Spinal cord (tissue), 10 donors: Measurements from ENCODE around the gene WDR33. TPM values are rescaled to one million over a fixed set of nuclear protein-coding genes. Genes with fewer than 3 reads are reported as not detected.

Experiments
- DNase-seq, 6 donors: peaks; one replicate each; pipeline versions ENCODE4 v3.0.0 to v3.0.0-alpha.2; 2013 to 2015; ENCODE audit warnings: low spot score in 6 of 6, low read depth in 4 of 6
- H3K27ac ChIP-seq: one replicate; pipeline ENCODE4 v1.5.1; 2013; ENCODE audit warnings: low read depth, low read length, control low read depth
- H3K27me3 ChIP-seq: one replicate; pipeline ENCODE4 v1.6.1; 2013; ENCODE audit warnings: low read length; ENCODE audit not compliant: control insufficient read depth, insufficient read depth
- H3K36me3 ChIP-seq: one replicate; pipeline ENCODE4 v1.6.1; 2013; ENCODE audit warnings: low read length; ENCODE audit not compliant: control insufficient read depth, insufficient read depth
- H3K4me1 ChIP-seq: one replicate; pipeline ENCODE4 v1.6.1; 2013; ENCODE audit warnings: low read length; ENCODE audit not compliant: control insufficient read depth, insufficient read depth
- H3K4me3 ChIP-seq: one replicate; pipeline ENCODE4 v1.5.1; 2013; ENCODE audit warnings: low read depth, low read length, control low read depth
- H3K9me3 ChIP-seq: one replicate; pipeline ENCODE4 v1.6.1; 2013; ENCODE audit warnings: low read length; ENCODE audit not compliant: control insufficient read depth, insufficient read depth
- WGBS: methylation state at CpG from one replicate; pipeline ENCODE4 v1.1.5; 2013; ENCODE audit warnings: missing lambda C conversion rate; ENCODE audit not compliant: insufficient coverage; 5-methylcytosine and 5-hydroxymethylcytosine counted together
- polyA plus RNA-seq, 2 donors: library from polyadenylated mRNA; unstranded; fragments of 120-200 nt; gene quantifications; one replicate each; pipeline ENCODE4 v1.2.1, GENCODE V29; 2013; ENCODE audit not compliant: insufficient read length in 2 of 2
- total RNA-seq, 2 donors: library from RNA; depleted of rRNA in 1 of 2; stranded (reverse); fragments of 120-200 nt in 1 of 2; fragments of >200 nt in 1 of 2; gene quantifications; one replicate each; pipeline versions ENCODE4 v1.2.3 to v1.2.4, GENCODE V29; 2013 to 2014
- donor health status: healthy.

The WDR33 gene
- total and polyA plus RNA-seq, 4 donors, result 37.4 to 59.1 (median 42.5) TPM

DNA sequence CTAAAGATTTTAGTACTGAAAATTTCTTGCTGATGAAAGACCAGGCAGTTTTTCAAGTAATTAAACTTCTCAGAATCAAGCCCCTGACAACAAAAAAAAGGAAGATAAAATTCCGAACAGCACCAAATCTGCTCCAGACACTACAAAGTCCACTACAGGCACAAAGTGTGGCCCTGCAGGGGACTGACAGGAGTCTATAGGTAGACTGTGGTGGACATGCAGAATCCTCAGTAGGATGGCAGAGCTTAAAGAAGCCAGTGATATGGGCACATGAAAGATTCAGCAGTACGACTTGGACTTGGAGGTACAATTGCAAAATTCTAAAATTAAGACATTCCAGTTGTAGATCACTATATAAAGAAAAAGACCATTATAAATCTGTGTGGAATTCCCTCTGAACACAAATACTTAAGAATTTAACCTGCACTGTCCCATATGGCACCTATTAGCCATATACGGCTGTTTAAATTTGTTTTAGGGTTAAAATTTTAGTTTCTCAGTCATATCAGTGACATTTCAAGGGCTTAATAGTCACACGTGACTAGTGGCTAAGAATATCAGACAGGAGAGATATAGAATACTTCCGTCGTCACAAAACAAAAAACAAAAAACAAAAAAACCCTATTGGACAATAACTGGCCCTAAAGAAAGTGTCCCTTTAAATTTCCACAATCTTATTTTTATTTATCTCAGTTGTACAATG is 77.7 kb downstream of the WDR33 start:
- Histone ChIP-seq H3K4me3 (no peak overlapping the region), H3K27me3 (no peaks in the 10 kb centered on the region), H3K27ac (no peak overlapping the region), H3K4me1 (no peaks in the 10 kb centered on the region), H3K9me3 (no peaks in the 10 kb centered on the region), H3K36me3 (no peaks in the 10 kb centered on the region)
- DNase-seq, result no peak
- no CpG with 5 or more reads among the region's 6 CpGs for WGBS

DNA sequence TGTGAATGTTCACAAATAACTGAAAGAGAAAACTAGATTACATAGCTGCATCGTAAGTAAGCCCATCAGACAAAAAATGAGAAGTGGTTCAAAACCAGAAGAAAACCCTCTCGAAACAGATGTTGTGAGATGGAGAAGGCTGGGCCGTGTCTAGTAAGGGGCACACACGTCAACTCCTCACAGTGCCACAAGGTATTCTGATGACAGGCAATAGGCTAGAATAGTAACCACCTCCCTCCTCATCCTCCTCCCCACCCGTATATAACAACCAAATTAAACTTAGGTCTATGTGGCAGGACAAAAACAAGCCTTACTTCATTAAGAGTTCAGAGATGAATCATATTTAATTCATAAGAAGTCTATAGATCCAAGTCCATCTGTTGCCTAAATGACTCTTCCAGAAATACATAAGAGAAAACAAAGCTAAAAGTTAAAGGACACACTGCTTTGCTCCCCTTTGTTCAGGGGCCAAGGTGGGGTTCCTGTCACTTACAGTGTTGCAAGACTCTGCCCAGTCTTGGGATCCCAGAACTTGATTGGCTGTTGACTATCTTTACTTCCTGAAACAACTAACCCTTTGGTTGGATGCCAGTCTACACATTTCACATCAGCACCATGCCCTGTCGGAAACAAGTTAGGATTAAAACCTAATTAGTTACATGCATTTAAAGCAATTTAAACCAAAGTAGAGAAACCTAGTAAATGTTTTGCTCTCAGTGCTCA is 84.7 kb downstream of the WDR33 start:
- peaks cover 5% of the 10 kb centered on the region for H3K36me3 ChIP-seq
- H3K4me3 ChIP-seq, result no peak overlapping the region
- no peak for DNase-seq
- H3K4me1 ChIP-seq, result no peaks in the 10 kb centered on the region
- no peak overlapping the region for H3K27ac ChIP-seq
- 100% methylated on average over 3 of the region's 6 CpGs for WGBS
- no peaks in the 10 kb centered on the region for H3K9me3 ChIP-seq
- no peaks in the 10 kb centered on the region for H3K27me3 ChIP-seq

DNA sequence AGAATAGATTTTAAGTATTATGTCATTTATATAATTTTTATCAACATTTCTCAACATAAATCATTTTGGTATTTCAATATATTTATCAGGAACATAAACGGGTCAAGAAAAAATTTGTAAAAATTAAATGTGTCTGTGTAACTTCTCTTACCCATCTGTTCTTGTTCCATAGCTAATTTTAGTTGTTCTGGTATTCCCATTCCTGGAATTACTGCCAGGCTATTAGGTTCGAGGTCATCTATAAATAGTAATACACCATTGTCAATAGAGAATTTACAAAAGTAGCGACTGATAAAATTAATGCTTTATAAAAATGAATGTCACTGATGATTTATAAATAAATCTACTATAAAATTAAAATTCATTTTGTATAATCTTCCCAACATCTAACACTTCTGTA is 88.2 kb downstream of the WDR33 start:
- no peak overlapping the region for H3K27ac ChIP-seq
- H3K27me3 ChIP-seq, result no peaks in the 10 kb centered on the region
- no peaks in the 10 kb centered on the region for H3K4me1 ChIP-seq
- H3K36me3 ChIP-seq, result peaks cover 26% of the 10 kb centered on the region
- no peaks in the 10 kb centered on the region for H3K9me3 ChIP-seq
- no CpG with 5 or more reads among the region's 3 CpGs for WGBS
- H3K4me3 ChIP-seq, result no peak overlapping the region
- no peak for DNase-seq

GRCh38 chr2:127721978-127722355 is 89.0 kb downstream of the WDR33 start:
- peaks cover 28% of the 10 kb centered on the region for H3K36me3 ChIP-seq
- WGBS, result no CpG with 5 or more reads among the region's 2 CpGs
- no peak for DNase-seq
- no peak overlapping the region for H3K4me3 ChIP-seq
- H3K9me3 ChIP-seq, result no peaks in the 10 kb centered on the region
- H3K4me1 ChIP-seq, result no peaks in the 10 kb centered on the region
- no peaks in the 10 kb centered on the region for H3K27me3 ChIP-seq
- no peak overlapping the region for H3K27ac ChIP-seq

- Histone ChIP-seq H3K9me3 (no peaks in the 10 kb centered on the region), H3K27ac (no peak overlapping the region), H3K4me1 (no peaks in the 10 kb centered on the region), H3K36me3 (peaks cover 33% of the 10 kb centered on the region), H3K4me3 (no peak overlapping the region), H3K27me3 (no peaks in the 10 kb centered on the region)
- no peak for DNase-seq
- 100% methylated on average over 3 of the region's 6 CpGs for WGBS
Observed at GRCh38 chr2:127721311-127721977, 89.5 kb downstream of the WDR33 start.

GRCh38 chr2:127719301-127720218 is 91.4 kb downstream of the WDR33 start:
- no peaks in the 10 kb centered on the region for H3K9me3 ChIP-seq
- H3K36me3 ChIP-seq, result peaks cover 36% of the 10 kb centered on the region
- no peaks in the 10 kb centered on the region for H3K27me3 ChIP-seq
- WGBS, result 93% methylated on average over 12 of the region's 13 CpGs
- H3K4me1 ChIP-seq, result no peaks in the 10 kb centered on the region
- H3K27ac ChIP-seq, result no peak overlapping the region
- DNase-seq, result no peak
- H3K4me3 ChIP-seq, result no peak overlapping the region

- no peak for DNase-seq
- H3K36me3 ChIP-seq, result peaks cover 40% of the 10 kb centered on the region
- H3K4me3 ChIP-seq, result no peak overlapping the region
- no peak overlapping the region for H3K27ac ChIP-seq
- WGBS, result 97% methylated on average over 4 of the region's 4 CpGs
- no peaks in the 10 kb centered on the region for H3K27me3 ChIP-seq
- H3K9me3 ChIP-seq, result no peaks in the 10 kb centered on the region
- no peaks in the 10 kb centered on the region for H3K4me1 ChIP-seq
Observed at GRCh38 chr2:127718271-127718670, 92.7 kb downstream of the WDR33 start.

DNA sequence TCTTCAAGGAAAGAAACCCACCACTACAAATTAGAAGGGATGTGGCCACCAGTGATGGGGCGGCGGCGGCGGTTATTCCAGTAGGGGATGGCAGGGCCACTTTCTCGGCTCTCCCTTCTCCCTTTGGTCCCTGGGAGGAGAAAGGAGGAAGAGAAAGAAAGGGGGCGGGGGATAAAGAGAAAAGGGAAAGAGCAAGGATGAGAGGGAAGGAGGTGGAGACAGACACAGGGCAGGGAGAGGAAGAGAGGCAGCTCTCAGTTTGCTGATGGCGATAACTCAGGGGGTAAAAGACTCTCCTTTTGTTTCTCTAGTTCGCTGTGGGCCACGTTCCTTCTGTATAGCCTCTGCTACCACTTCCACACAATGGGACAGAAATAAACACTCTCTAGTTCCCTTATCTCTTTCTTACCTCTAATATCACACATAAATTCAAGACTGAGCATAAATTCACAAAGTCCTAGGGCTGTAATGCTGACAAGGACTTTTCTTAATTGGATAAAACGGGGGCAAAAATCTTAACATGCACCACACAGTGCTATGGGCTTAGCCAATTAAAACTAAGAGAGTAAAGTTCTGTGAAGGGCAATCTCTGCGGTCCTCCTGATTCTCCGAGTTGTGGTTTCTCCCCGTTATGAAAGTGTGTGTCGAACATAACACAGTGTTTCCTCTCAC is 95.1 kb downstream of the WDR33 start:
- 84% methylated on average over 4 of the region's 14 CpGs for WGBS
- Histone ChIP-seq H3K9me3 (no peaks in the 10 kb centered on the region), H3K27ac (no peak overlapping the region), H3K27me3 (no peaks in the 10 kb centered on the region), H3K4me1 (no peaks in the 10 kb centered on the region), H3K4me3 (no peak overlapping the region), H3K36me3 (peaks cover 41% of the 10 kb centered on the region)
- DNase-seq, result no peak

GRCh38 chr2:127713562-127713961 is 97.4 kb downstream of the WDR33 start:
- 92% methylated on average over 25 of the region's 25 CpGs for WGBS
- H3K9me3 ChIP-seq, result no peaks in the 10 kb centered on the region
- no peak overlapping the region for H3K27ac ChIP-seq
- no peak overlapping the region for H3K4me3 ChIP-seq
- no peak for DNase-seq
- peaks cover 44% of the 10 kb centered on the region for H3K36me3 ChIP-seq
- H3K27me3 ChIP-seq, result no peaks in the 10 kb centered on the region
- H3K4me1 ChIP-seq, result peaks cover 3% of the 10 kb centered on the region
